K562 (cell line): ENCODE data around the gene SMIM12. TPM values are rescaled to one million over a fixed set of nuclear protein-coding genes. Genes with fewer than 3 reads are reported as not detected.
A peak's percentile ranks its signal among the peaks of the same experiment; 100 is the strongest.

Experiments used
- ATAC-seq: fragments of 200-7000 bp; cut with Tn5 transposase; 3 replicates; pipeline ENCODE4 v1.9.1; 2020; ENCODE audit warnings: moderate library complexity
- BruUV-seq: library from RNA; stranded (reverse); fragments of 400-500 nt; replicated peaks from 2 replicates; lab custom pipeline; 2021; lab: Mats Ljungman, UMichigan
- CTCF ChIA-PET: fragments of 300-600 bp; formaldehyde crosslinking; extraction: SDS; loops from one replicate; lab custom pipeline; 2021; ENCODE audit warnings: low intra/inter-chr PET ratio; lab: Yijun Ruan, JAX
- POLR2A ChIA-PET: fragments of 300-600, 350-650 bp; sonication (Branson Sonifier 250); formaldehyde crosslinking; extraction: SDS; loops from one replicate; lab custom pipeline; 2021; ENCODE audit warnings: antibody characterized with exemption, inconsistent platforms; lab: Yijun Ruan, JAX
- DNase-seq, 4 experiments: peaks; one replicate each; pipeline versions ENCODE4 v3.0.0 to v3.0.0-alpha.2; 2011 to 2018; ENCODE audit warnings: low spot score in 3 of 4, mixed read lengths in 3 of 4; ENCODE audit errors: extremely low read depth in 1 of 4
- FAIRE-seq: peaks from 2 replicates; lab custom pipeline; 2011; peaks lifted over from hg19 to GRCh38; lab: Jason Lieb, UNC
- H2AFZ ChIP-seq: 2 replicates; pipeline ENCODE4 v1.6.0; 2011; ENCODE audit warnings: low read depth, low read length, control low read depth, inconsistent platforms
- H3K27ac ChIP-seq: fragments of 200-600 bp; 3 replicates; pipeline ENCODE4 v1.8.0; 2011; ENCODE audit warnings: low read depth, mild to moderate bottlenecking, control low read depth, inconsistent platforms, low read length, moderate library complexity, mixed read lengths; ENCODE audit errors: extremely low read depth
- H3K27me3 ChIP-seq, 2 experiments: fragments of 300-600 bp in 1 of 2; 2 replicates in 1 of 2; 3 replicates in 1 of 2; pipeline versions ENCODE4 v1.6.0 to v1.8.0; 2011; ENCODE audit warnings: inconsistent platforms in 2 of 2, low read length in 2 of 2, mild to moderate bottlenecking in 1 of 2, mixed read lengths in 1 of 2, moderate library complexity in 1 of 2; ENCODE audit not compliant: control insufficient read depth in 2 of 2, insufficient read depth in 2 of 2
- H3K36me3 ChIP-seq: fragments of 300-600 bp; 3 replicates; pipeline ENCODE4 v1.8.0; 2011; ENCODE audit warnings: mild to moderate bottlenecking, low read length, inconsistent platforms; ENCODE audit not compliant: control insufficient read depth, insufficient read depth
- H3K4me1 ChIP-seq, 2 experiments: fragments of 200-600 bp in 1 of 2; replicated peaks in 1 of 2; 2 replicates in 1 of 2; 3 replicates in 1 of 2; pipeline versions ENCODE4 v1.5.1 to v1.8.0; 2011; ENCODE audit warnings: inconsistent platforms in 2 of 2, low read length in 2 of 2, mild to moderate bottlenecking in 1 of 2, mixed read lengths in 1 of 2, moderate library complexity in 1 of 2; ENCODE audit not compliant: control insufficient read depth in 2 of 2, insufficient read depth in 2 of 2
- H3K4me2 ChIP-seq: 2 replicates; pipeline ENCODE4 v1.6.1; 2011; ENCODE audit warnings: low read length, control low read depth, inconsistent platforms, mixed read lengths; ENCODE audit not compliant: insufficient read depth
- H3K4me3 ChIP-seq: fragments of 200-600 bp; sonication (generic), shearing (Covaris generic); 2 replicates; pipeline ENCODE4 v1.5.1; 2016; ENCODE audit warnings: control low read depth, inconsistent platforms
- H3K79me2 ChIP-seq: fragments of 200-600 bp; 3 replicates; pipeline ENCODE4 v1.8.0; 2011; ENCODE audit warnings: low read length, inconsistent platforms; ENCODE audit not compliant: control insufficient read depth, insufficient read depth
- H3K9ac ChIP-seq, 2 experiments: 2 replicates each; pipeline versions ENCODE4 v1.6.0 to v1.6.1; 2011; ENCODE audit warnings: low read depth in 2 of 2, low read length in 2 of 2, control low read depth in 1 of 2, inconsistent platforms in 1 of 2, mild to moderate bottlenecking in 1 of 2, mixed read lengths in 1 of 2; ENCODE audit not compliant: insufficient read depth in 1 of 2
- H3K9me1 ChIP-seq: one replicate; pipeline ENCODE4 v1.6.0; 2011; ENCODE audit warnings: inconsistent platforms, mild to moderate bottlenecking, low read length, moderate library complexity; ENCODE audit not compliant: control insufficient read depth, insufficient read depth
- H3K9me3 ChIP-seq: replicated peaks from 2 replicates; pipeline ENCODE4 v1.5.1; 2011; ENCODE audit warnings: low read depth, low read length, inconsistent platforms; ENCODE audit not compliant: control insufficient read depth, insufficient read depth
- H4K20me1 ChIP-seq: replicated peaks from 2 replicates; pipeline ENCODE4 v1.6.1; 2011; ENCODE audit warnings: low read length, inconsistent platforms, mixed read lengths; ENCODE audit not compliant: control insufficient read depth, insufficient read depth
- ARID4B ChIP-seq: sonication (generic); formaldehyde crosslinking; IDR thresholded peaks from 2 replicates; pipeline ENCODE4 v1.8.0; 2022; ENCODE audit warnings: mild to moderate bottlenecking, missing genetic modification reagents
- KAT7 ChIP-seq: sonication (generic); formaldehyde crosslinking; IDR thresholded peaks from 2 replicates; pipeline ENCODE4 v1.8.0; 2022; ENCODE audit warnings: missing genetic modification reagents, mild to moderate bottlenecking, borderline replicate concordance
- ZBTB40 ChIP-seq, 2 experiments: fragments of 450-650 bp in 1 of 2; sonication (generic) in 1 of 2; formaldehyde crosslinking in 1 of 2; IDR thresholded peaks; 2 replicates each; pipeline versions ENCODE4 v1.7.1 to v1.9.0; 2016 to 2022; ENCODE audit warnings: inconsistent platforms in 1 of 2, mild to moderate bottlenecking in 1 of 2, missing genetic modification reagents in 1 of 2
- WGBS: fragments of 100-300 bp; shearing (Covaris generic); methylation state at CpG from one replicate; pipeline ENCODE4 v1.1.6; 2016; ENCODE audit warnings: low coverage, mixed read lengths; ENCODE audit not compliant: insufficient coverage; ENCODE audit errors: missing lambda C conversion rate; 5-methylcytosine and 5-hydroxymethylcytosine counted together
- in situ Hi-C: fragments of 300-500 bp; cut with MboI; formaldehyde crosslinking; loops from 4 replicates; pipeline ENCODE4 v1.15.0; 2018; ENCODE audit warnings: inconsistent platforms, mixed read lengths
- intact Hi-C: fragments of 100-400 bp; cut with micrococcal nuclease; formaldehyde crosslinking; loops from 2 replicates; pipeline ENCODE4 v1.14.2; 2022
- polyA plus RNA-seq, 8 experiments: library from polyadenylated mRNA; depleted of rRNA in 4 of 8; stranded (reverse) in 5 of 8; unstranded in 3 of 8; fragments of >200 nt; fragmentation: Nextera tagmentation in 2 of 8; fragmentation: Illumina TruSeq in 1 of 8; extraction: Ambion mirVana in 2 of 8; extraction: Trizol in 1 of 8; gene quantifications; 2 replicates each; pipeline versions ENCODE4 v1.2.1 to v1.2.3, GENCODE V29; 2011 to 2014; ENCODE audit warnings: inconsistent platforms in 1 of 8, missing spikeins in 1 of 8
- total RNA-seq, 7 experiments: library from RNA; depleted of rRNA in 6 of 7; stranded (reverse); fragments of >200 nt in 6 of 7; fragmentation: Illumina TruSeq in 2 of 7; extraction: Trizol in 2 of 7; gene quantifications; 2 replicates each; pipeline versions ENCODE4 v1.2.1 to v1.2.3, GENCODE V29; 2011 to 2021; ENCODE audit warnings: low replicate concordance in 1 of 7

SMIM12 gene
- total and polyA plus RNA-seq, 9 of the 15 experiments (the other 6 are each of a cell fraction or from before 2014, with no cell fraction given), result 51.7 to 112 (median 63.9) TPM

- CTCF ChIA-PET, result interaction anchor here (1.3 kb wide), 1 partner anchor 10 kb away, joined by 4 read pairs; no protein-coding TSS in a partner anchor
- peak overlapping the region in 1 of 2 experiments; percentile 37; a peak in 3 of 4 replicates for H3K9ac ChIP-seq
- H3K79me2 ChIP-seq, result no peaks in the 10 kb centered on the region
- no peaks in the 10 kb centered on the region for H3K27me3 ChIP-seq
- FAIRE-seq, result no peak
- intact Hi-C loops, result no loop called here
- peak overlapping the region; percentile 66 for H3K27ac ChIP-seq
- no peak overlapping the region for H3K4me3 ChIP-seq
- H2AFZ ChIP-seq, result peak overlapping the region; percentile 57
- no peaks in the 10 kb centered on the region for H3K9me3 ChIP-seq
- H3K9me1 ChIP-seq, result peaks cover 8% of the 10 kb centered on the region
- POLR2A ChIA-PET, result interaction anchor here (1.1 to 1.9 kb wide), 4 partner anchors 10 to 17 kb away, joined by 3 to 9 read pairs (median 6); partner anchors contain the start of gene SMIM12
- BruUV-seq, result no TSS peak
- no peaks in the 10 kb centered on the region for H3K36me3 ChIP-seq
- in situ Hi-C loops, result no loop called here
- peak; percentile 3 for ATAC-seq
- 38% methylated on average over 4 of the region's 4 CpGs for WGBS
- peak overlapping the region; percentile 71 for H3K4me2 ChIP-seq
- peaks cover 38 to 58% of the 10 kb centered on the region in 2 experiments for H3K4me1 ChIP-seq
- H4K20me1 ChIP-seq, result 0 out of 2 replicates have a peak, but pooled peaks cover 5% of the 10 kb centered on the region
- DNase-seq, result peak in 3 of 4 experiments; percentile 26 to 57 (median 40)
- 0 out of 2 replicates have a peak, but pooled peaks have one; percentile 30 for TF ChIP-seq KAT7 (CRISPR knock-in tag)
- peak; percentile 57; the same call in 1 of the 2 replicates for TF ChIP-seq ZBTB40 (IDR thresholded peaks at IDR 0.05)
- TF ChIP-seq ZBTB40 (CRISPR knock-in tag; IDR thresholded peaks at IDR 0.05), result no peak
- TF ChIP-seq ARID4B (CRISPR knock-in tag), result peak; percentile 2; the same call in 1 of the 2 replicates
Measured at GRCh38 chr1:34842952-34843371, 16.6 kb downstream of the SMIM12 start.
